Small intestine (tissue), 7 donors: ENCODE measurements around the gene PCDHGC5. TPM values are rescaled to one million over a fixed set of nuclear protein-coding genes. Genes with fewer than 3 reads are reported as not detected.

Experiments
- DNase-seq, 2 donors: peaks; one replicate each; pipeline versions ENCODE4 v3.0.0 to v3.0.0-alpha.2; 2013
- FAIRE-seq: peaks from 2 replicates; lab custom pipeline; 2012; peaks lifted over from hg19 to GRCh38; lab: Jason Lieb, UNC
- H3K27ac ChIP-seq, 3 donors: one replicate each; pipeline ENCODE4 v1.5.1; 2013; ENCODE audit warnings: low read length in 2 of 3, mild to moderate bottlenecking in 2 of 3, control low read depth in 1 of 3, inconsistent platforms in 1 of 3, low read depth in 1 of 3, moderate library complexity in 1 of 3
- H3K27me3 ChIP-seq, 3 donors: one replicate each; pipeline ENCODE4 v1.6.1; 2013; ENCODE audit warnings: low read length in 3 of 3, inconsistent platforms in 1 of 3; ENCODE audit not compliant: control insufficient read depth in 3 of 3, insufficient read depth in 3 of 3
- H3K36me3 ChIP-seq, 3 donors: one replicate each; pipeline ENCODE4 v1.6.1; 2013; ENCODE audit warnings: low read length in 3 of 3, inconsistent platforms in 1 of 3, low read depth in 1 of 3, mild to moderate bottlenecking in 1 of 3, moderate library complexity in 1 of 3; ENCODE audit not compliant: control insufficient read depth in 3 of 3, insufficient read depth in 2 of 3
- H3K4me1 ChIP-seq, 3 donors: one replicate each; pipeline ENCODE4 v1.6.1; 2013; ENCODE audit warnings: low read length in 2 of 3, inconsistent platforms in 1 of 3, low read depth in 1 of 3, mild to moderate bottlenecking in 1 of 3, moderate library complexity in 1 of 3; ENCODE audit not compliant: control insufficient read depth in 3 of 3, insufficient read depth in 2 of 3
- H3K4me3 ChIP-seq, 3 donors: one replicate each; pipeline ENCODE4 v1.5.1; 2013; ENCODE audit warnings: low read length in 3 of 3, control low read depth in 1 of 3, inconsistent platforms in 1 of 3, low read depth in 1 of 3, mild to moderate bottlenecking in 1 of 3, moderate library complexity in 1 of 3
- H3K9me3 ChIP-seq, 2 donors: one replicate each; pipeline ENCODE4 v1.6.1; 2013; ENCODE audit warnings: low read depth in 1 of 2, low read length in 1 of 2; ENCODE audit not compliant: control insufficient read depth in 2 of 2, insufficient read depth in 1 of 2
- WGBS, 3 donors: extraction: QIAGEN DNeasy Blood & Tissue Kit; methylation state at CpG; one replicate each; pipeline ENCODE4 v1.1.7; 2013; 5-methylcytosine and 5-hydroxymethylcytosine counted together
- polyA plus RNA-seq, 4 donors: library from polyadenylated mRNA; stranded (reverse) in 3 of 4; unstranded in 1 of 4; fragments of 200-250 nt in 3 of 4; fragments of 120-200 nt in 1 of 4; gene quantifications; one replicate each; pipeline versions ENCODE4 v1.2.1 to v1.2.3, GENCODE V29; 2013
- donor health status: healthy with polysubstance abuse.
- donor health status: control.
- donor health status: control.
- donor health status: Bipolar disorder and iron deficiency.
- donor health status: healthy.

The PCDHGC5 gene
- polyA plus RNA-seq, 4 donors = 0.07 to 0.18 TPM; not detected in 2

GRCh38 chr5:141492168-141492885, 3.4 kb downstream of the PCDHGC5 start:
- 18 to 41% (median 22%) methylated on average over 60 to 68 of the region's 68 CpGs for WGBS, 3 donors
- H3K27me3 ChIP-seq = peaks cover 16 to 83% (median 19%) of the 10 kb centered on the region in 3 donors
- peak overlapping the region in 1 of 3 donors; percentile 9 for H3K4me3 ChIP-seq
- DNase-seq (no peak), FAIRE-seq (no peak)
- no peaks in the 10 kb centered on the region for H3K9me3 ChIP-seq
- no peak overlapping the region for H3K27ac ChIP-seq
- no peaks in the 10 kb centered on the region for H3K4me1 ChIP-seq
- H3K36me3 ChIP-seq = peaks cover 0 to 16% (median 0%) of the 10 kb centered on the region in 3 donors

- Histone ChIP-seq H3K27ac (peak overlapping the region in 1 of 3 donors; percentile 22), H3K27me3 (peaks cover 16 to 73% (median 19%) of the 10 kb centered on the region in 3 donors), H3K9me3 (no peaks in the 10 kb centered on the region), H3K36me3 (peaks cover 0 to 15% (median 0%) of the 10 kb centered on the region in 3 donors), H3K4me3 (no peak overlapping the region), H3K4me1 (no peaks in the 10 kb centered on the region)
- no peak for FAIRE-seq
- DNase-seq = no peak
- WGBS, 3 donors = 71 to 73% (median 73%) methylated on average over 10 of the region's 10 CpGs
Measured at GRCh38 chr5:141493500-141494422, 4.9 kb downstream of the PCDHGC5 start.

GRCh38 chr5:141494761-141495452, 6.0 kb downstream of the PCDHGC5 start:
- H3K9me3 ChIP-seq = no peaks in the 10 kb centered on the region
- DNase-seq = no peak
- 49 to 63% (median 55%) methylated on average over 21 to 22 of the region's 22 CpGs for WGBS, 3 donors

GRCh38 chr5:141495453-141495811, 6.6 kb downstream of the PCDHGC5 start:
- no peaks in the 10 kb centered on the region for H3K4me1 ChIP-seq
- no peak for FAIRE-seq
- peaks cover 13 to 58% (median 19%) of the 10 kb centered on the region in 3 donors for H3K27me3 ChIP-seq
- H3K36me3 ChIP-seq = peaks cover 0 to 15% (median 0%) of the 10 kb centered on the region in 3 donors
- no peaks in the 10 kb centered on the region for H3K9me3 ChIP-seq
- DNase-seq = no peak
- WGBS, 3 donors = 76 to 80% (median 77%) methylated on average over 8 of the region's 8 CpGs
- no peak overlapping the region for H3K27ac ChIP-seq
- H3K4me3 ChIP-seq = no peak overlapping the region

More at GRCh38 chr5:141494761-141495452, 6.0 kb downstream of the PCDHGC5 start:
- peak overlapping the region in 1 of 3 donors; percentile 22 for H3K27ac ChIP-seq
- no peak overlapping the region for H3K4me3 ChIP-seq
- FAIRE-seq = no peak
- peaks cover 13 to 63% (median 19%) of the 10 kb centered on the region in 3 donors for H3K27me3 ChIP-seq
- H3K4me1 ChIP-seq = no peaks in the 10 kb centered on the region
- peaks cover 0 to 15% (median 0%) of the 10 kb centered on the region in 3 donors for H3K36me3 ChIP-seq

- no peak for DNase-seq
- peaks cover 0 to 14% (median 0%) of the 10 kb centered on the region in 3 donors for H3K36me3 ChIP-seq
- no peak overlapping the region for H3K27ac ChIP-seq
- no peaks in the 10 kb centered on the region for H3K9me3 ChIP-seq
- FAIRE-seq = no peak
- H3K4me1 ChIP-seq = no peaks in the 10 kb centered on the region
- 65 to 82% (median 68%) methylated on average over 4 of the region's 4 CpGs for WGBS, 3 donors
- H3K27me3 ChIP-seq = peaks cover 8 to 52% (median 16%) of the 10 kb centered on the region in 3 donors
- no peak overlapping the region for H3K4me3 ChIP-seq
Measured at GRCh38 chr5:141496038-141496437, 7.2 kb downstream of the PCDHGC5 start.

- Histone ChIP-seq H3K27me3 (no peaks in the 10 kb centered on the region), H3K4me3 (no peak overlapping the region), H3K36me3 (peaks cover 0 to 6% (median 2%) of the 10 kb centered on the region in 3 donors), H3K4me1 (no peaks in the 10 kb centered on the region), H3K27ac (no peak overlapping the region), H3K9me3 (no peaks in the 10 kb centered on the region)
- FAIRE-seq (no peak), DNase-seq (no peak)
- WGBS, 3 donors = 85 to 91% (median 88%) methylated on average over 7 of the region's 7 CpGs
Measured at GRCh38 chr5:141501761-141502160, 12.9 kb downstream of the PCDHGC5 start.

GRCh38 chr5:141503681-141504080, 14.8 kb downstream of the PCDHGC5 start:
- whole genome bisulfite sequencing, 3 donors = 90 to 98% (median 94%) methylated on average over 2 of the region's 2 CpGs
- Histone ChIP-seq H3K9me3 (no peaks in the 10 kb centered on the region), H3K27me3 (no peaks in the 10 kb centered on the region), H3K36me3 (peaks cover 0 to 6% (median 2%) of the 10 kb centered on the region in 3 donors), H3K4me3 (no peak overlapping the region), H3K4me1 (peaks cover 0 to 13% (median 0%) of the 10 kb centered on the region in 3 donors), H3K27ac (no peak overlapping the region)
- no peak for FAIRE-seq
- no peak for DNase-seq

GRCh38 chr5:141504216-141504615, 15.3 kb downstream of the PCDHGC5 start:
- H3K9me3 ChIP-seq = no peaks in the 10 kb centered on the region
- peaks cover 0 to 6% (median 2%) of the 10 kb centered on the region in 3 donors for H3K36me3 ChIP-seq
- DNase-seq (no peak), FAIRE-seq (no peak)
- H3K4me1 ChIP-seq = peaks cover 0 to 15% (median 0%) of the 10 kb centered on the region in 3 donors
- no peaks in the 10 kb centered on the region for H3K27me3 ChIP-seq
- no peak overlapping the region for H3K27ac ChIP-seq
- no peak overlapping the region for H3K4me3 ChIP-seq
- 88 to 93% (median 90%) methylated on average over 4 of the region's 4 CpGs for WGBS, 3 donors
